Left renal cortex interstitium (tissue), 4 donors: ENCODE measurements around the gene GNL2. TPM values are rescaled to one million over a fixed set of nuclear protein-coding genes. Genes with fewer than 3 reads are reported as not detected.
"Not testable (repeated sequence)": the region's sequence is repeated elsewhere in the genome, so short reads cannot be mapped to it uniquely, and the experiment has no call there.

Experiments used
- DNase-seq, 4 donors: peaks; one replicate each; pipeline ENCODE4 v3.0.0-alpha.2; 2013; ENCODE audit warnings: low read depth in 4 of 4, low spot score in 2 of 4, missing footprints in 1 of 4
- polyA plus RNA-seq, 4 donors: library from polyadenylated mRNA; unstranded; fragments of 120-200 nt; gene quantifications; one replicate each; pipeline ENCODE4 v1.2.1, GENCODE V29; 2013; ENCODE audit not compliant: insufficient read length in 4 of 4

GNL2 gene
- polyA plus RNA-seq, 4 donors, result 62.7 to 84.1 (median 71.7) TPM

DNA sequence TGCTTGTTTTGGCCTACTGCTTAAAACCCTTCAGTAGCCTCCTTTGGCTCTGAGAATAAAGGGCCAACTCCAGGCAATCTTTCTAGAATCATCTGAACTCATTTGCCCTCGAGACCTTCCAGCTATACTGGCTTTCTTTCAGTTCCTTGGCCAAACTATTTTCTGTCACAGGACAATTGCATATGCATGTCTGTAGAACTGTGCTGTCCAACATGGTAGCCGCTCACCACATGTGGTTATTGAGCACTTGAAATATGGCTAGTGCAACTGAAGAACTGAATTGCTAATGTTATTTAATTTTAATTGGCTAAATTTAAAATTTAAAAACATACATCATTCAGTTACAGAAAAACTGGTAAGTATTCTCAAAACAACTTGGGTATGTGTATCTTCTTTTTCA, 14.3 kb upstream of the GNL2 start:
- no peak for DNase-seq

DNA sequence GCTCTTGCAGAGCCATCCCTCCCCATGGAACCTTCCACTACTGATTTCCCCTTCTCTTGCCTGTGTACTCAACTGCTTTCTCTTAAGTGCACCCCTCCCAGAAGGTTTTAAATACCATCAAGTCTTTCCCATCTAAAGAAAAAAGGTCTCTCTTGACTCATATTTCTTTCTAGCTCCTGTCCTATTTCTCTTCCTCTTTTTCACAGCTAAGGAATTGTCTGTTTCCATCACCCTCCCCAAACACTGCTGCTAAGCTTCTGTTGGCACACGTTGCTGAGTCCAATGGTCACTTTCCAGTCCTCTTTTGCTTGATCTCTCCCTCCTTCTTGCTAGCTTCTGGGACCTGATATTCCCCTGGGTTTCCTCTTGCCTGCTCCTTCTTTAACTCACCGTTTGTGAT, 13.3 kb upstream of the GNL2 start:
- no peak for DNase-seq

DNA sequence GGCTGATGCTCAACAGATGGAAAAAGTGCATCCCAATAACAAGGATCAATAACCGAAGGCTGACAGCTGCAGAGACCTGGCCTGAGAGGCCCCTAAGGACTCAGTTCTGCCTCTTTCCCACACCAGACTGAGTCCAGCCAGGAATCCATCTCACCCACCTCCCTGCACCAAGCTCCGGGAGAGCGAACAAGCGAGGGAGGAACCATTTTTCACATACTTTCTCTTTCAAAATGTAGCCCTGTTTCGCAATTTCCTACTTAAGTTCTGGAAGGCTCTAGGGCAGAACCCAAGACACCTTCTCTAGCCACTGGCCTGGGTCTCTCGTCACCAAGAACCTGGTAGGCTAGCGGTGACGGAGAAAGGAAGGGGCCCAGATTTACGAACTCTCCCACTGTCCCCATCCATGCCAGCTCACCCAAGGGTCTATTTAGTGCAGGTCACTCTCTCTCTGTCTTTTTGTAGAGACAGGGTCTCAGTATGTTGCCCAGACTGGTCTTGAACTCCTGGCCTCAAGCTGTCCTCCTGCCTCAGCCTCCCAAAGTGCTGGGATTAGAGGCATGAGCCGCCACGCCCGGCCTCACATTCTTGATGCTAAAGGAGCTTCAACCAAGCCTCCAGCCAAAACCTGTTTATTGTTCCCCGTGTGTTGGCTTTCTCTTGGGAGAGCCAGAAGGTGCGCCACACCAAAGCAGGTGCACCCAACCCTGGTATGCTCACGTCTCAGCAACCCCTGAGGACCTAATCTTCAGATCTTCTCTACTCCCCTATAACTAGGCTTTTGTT, 10.9 kb upstream of the GNL2 start:
- no peak for DNase-seq

DNA sequence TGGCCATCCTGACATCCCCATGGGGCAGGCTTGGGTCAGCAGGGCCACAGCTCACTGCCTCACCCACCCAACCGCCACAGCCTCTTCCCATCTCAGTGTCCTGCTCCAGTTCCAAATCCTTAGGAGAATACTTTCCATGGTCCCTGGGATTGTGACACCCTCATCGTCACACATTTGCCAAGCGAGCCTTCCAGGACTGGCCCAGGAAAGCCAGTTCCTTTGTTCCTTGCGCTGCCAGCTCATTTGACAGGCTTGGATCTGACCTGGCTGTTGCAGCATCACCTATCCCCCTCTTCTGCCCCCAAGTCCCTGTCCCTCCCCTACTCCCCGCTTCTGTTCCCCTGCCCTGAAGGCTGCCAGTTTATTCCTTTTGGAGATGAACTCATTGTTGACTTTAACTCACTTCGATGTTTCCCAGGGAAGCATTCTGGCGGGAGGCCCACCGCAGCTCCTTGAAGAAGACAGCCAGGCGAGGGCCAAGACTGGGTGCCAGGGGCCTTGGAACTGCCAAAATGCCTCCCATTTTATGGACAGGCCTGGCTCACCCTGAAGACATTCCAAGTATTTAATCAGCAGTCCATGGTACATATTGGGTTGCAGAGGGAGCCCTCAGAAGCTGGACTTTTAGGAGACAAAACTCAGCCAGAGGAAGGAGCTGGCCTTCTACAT, 10.2 kb upstream of the GNL2 start:
- no peak for DNase-seq

DNA sequence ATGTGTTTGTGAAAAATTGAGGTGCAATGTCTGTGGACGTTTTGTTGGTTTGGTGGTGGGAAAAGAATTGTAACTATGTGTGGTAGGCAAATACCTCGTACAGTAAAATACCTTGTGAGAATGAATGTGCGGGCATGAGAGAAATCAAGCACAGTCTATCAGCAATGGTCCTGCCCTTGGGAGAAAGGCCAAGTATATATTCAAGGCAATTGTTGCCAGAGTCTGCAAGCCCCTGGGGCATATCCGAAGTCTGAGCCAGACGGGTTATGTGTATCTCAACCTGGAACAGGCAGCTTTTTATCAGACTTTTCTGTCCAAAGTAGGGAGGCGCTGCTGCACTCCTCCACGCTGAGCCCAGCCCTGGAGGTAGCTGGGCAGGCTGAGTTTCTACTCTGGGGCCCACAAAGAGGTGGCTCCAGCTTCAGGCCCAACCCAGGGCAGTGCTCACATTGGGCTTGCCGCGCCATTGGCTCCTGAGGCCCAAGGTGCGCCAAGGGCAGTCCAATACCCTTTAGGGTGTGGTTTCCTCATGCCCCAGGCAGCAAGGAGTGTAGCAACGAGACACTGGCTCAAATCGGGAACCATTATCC, 9.4 kb upstream of the GNL2 start:
- no peak for DNase-seq

DNA sequence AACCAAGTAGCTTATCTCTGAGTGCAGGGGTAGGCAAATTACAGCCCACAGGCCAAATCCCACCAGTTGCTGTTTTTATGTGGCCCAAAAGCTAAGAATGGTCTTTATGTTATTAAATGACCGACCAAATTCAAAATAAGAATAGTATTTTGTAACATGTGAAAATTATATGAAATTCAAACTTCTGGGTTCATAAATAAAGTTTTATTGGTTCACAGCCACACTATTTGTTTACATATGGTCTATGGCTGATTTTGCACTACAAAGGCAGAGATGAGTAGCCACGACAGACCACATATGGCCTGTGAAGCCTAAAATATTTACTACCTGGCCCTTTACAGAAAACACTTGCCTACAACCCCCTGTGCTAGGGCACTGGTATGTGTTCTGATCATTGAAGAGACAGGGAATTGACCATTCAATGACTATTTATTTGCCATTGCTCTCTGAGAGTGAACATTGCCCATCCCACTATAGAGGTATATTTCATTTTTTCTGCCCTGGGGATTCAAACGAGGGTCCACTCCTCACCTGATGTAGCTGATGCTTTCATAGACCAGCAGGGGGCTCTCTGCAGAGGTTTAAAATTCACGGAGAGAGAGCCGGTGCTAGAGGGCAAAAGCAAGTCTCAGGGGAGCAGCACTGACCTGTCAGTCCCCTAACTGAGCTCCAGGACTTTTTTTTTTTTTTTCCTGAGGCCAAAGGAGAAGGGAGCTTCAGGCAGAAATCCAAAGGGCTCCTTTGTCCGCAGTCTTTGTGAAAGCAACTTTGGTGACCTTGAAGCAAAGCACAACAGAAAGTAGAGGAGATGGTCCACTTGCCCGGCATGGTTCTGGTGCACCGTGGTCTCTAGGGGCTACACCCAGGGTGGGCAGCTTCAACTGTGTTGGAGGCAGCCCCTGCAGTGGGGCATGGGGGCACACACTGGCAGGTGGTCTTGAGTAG, 7.3 kb upstream of the GNL2 start:
- DNase-seq, result no peak

DNA sequence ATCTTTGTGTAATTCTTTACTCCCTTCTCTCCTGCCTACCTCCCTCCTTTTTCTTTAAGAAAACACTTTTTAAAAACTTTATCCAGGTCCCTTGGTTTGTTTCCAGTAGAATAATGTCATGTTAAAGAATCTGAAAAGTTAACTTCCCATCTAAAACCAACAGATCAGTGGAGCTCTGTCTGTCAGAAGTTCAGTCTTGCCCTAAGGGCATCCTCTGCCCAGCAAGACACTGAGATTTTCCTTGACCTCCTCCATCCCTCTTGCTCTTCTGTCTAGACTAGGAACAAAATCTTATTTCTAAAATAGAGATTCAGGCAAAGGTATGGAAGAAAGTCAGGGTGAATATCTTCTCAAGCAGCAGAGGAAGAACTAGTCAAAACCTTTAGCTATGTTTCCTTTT, 5.7 kb upstream of the GNL2 start:
- no peak for DNase-seq

DNA sequence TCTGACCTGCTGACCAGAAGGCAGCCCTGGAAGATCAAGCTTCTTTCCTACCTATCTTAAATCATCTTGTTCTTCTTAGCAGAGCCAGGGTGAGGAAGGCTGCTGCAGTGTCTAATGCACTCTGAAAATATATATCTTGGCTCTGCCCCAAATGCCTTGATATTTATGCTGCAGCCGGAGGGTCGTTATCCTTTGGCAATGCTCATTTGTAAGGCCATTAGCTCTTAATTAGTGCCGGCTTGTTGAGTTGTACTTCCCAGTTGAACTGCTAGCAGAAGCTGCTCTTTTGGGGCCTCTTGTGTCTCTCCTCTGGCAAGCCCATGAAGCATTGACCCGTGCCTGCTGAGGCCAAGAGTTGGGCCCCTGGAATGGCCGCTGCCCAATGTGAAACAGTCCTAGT, 4.2 kb upstream of the GNL2 start:
- DNase-seq, result no peak

DNA sequence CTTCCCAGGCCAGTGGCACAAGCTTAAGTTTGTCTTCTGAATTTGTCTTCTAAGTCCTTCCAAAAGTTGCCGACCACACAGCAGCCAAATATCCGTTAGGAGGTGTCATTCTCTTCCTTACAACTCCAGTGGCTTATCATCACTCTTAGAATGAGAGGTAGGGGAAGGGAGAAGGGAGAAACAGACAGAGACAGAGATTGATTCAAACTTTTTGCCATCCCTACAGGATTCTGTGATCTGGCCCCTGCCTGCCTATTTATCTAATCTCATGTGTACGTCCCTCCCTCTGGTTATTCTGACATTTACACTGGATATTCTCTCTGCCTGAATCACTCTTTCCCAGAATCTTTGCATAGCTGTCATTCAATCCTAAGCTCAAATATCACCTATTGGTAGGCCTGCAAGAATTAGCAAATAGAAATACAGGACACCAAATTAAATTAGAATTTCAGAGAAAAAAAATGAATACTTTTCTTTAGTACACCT, 488 bp upstream of the GNL2 start:
- no peak for DNase-seq

DNA sequence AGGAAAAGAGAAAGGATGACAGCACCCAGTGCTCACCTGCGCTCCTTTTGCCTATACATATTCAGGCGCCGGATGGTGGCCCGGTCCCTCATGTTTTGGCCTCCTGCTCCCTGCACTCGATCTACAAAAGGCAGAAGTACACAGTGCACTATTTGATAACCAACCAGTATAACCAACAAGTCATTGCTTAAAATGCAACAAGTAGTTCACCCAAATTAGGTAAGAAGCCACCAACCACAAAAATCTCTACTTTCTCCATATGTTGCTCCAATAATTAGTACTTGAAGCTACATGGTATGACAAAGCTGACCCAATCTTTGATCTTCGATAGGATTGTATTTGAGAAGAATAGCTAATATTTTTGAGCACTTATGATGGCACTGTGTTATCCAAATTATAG, 2.0 kb downstream of the GNL2 start:
- DNase-seq, result no peak

DNA sequence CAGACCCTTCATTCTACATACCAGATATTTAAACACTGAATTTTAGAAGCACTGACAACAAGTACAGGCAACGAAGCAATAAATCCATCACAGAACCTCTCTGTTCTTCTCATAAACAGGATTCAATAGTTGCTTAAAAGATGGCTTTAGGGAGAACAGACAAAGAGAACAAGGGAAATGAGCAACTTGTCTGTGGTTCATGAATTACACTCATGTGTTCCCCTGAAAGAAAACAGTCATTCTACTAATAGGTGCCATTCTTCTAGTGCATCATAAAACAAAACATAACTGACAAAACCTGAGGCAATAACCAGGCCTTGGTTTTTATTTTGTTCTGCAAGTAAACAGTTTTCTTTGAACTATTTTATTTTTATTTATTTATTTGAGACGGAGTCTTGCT, 6.8 kb downstream of the GNL2 start:
- DNase-seq, result no peak

DNA sequence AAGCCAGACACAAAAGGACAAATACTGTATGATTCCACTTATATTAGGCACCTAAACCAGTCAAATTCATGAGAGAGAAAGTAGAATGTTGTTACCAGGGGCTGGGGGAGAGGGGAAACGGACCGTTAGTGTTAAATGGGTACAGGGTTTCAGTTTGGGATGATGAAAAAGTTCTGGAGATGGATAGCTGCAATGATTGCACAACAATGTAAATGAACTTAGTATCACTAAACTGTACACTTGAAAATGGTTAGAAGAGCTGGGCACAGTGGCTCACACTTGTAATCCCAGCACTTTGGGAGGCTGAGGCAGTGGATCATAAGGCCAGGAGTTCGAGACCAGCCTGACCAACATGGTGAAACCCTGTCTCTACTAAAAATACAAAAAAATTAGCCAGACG, 11.2 kb downstream of the GNL2 start:
- not testable (repeated sequence) for DNase-seq

DNA sequence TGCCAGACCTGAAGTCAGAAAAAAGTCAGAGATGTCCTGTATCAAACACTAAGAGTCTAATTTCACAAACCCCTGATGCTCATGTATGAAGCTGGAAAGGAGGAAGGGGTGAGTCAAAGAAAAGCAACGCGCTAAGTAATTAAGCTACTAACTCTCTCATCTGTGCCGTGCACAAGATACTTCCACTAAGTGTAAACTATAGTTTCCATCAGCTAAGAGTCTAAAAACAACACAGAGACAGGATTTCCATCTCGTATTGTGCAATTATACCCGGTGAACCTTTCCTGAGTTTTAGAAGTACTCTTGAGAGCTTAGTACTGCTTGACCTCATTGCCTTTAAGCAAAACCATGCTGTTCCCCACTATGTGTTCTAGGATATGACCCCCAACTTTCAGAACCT, 20.0 kb downstream of the GNL2 start:
- no peak for DNase-seq

DNA sequence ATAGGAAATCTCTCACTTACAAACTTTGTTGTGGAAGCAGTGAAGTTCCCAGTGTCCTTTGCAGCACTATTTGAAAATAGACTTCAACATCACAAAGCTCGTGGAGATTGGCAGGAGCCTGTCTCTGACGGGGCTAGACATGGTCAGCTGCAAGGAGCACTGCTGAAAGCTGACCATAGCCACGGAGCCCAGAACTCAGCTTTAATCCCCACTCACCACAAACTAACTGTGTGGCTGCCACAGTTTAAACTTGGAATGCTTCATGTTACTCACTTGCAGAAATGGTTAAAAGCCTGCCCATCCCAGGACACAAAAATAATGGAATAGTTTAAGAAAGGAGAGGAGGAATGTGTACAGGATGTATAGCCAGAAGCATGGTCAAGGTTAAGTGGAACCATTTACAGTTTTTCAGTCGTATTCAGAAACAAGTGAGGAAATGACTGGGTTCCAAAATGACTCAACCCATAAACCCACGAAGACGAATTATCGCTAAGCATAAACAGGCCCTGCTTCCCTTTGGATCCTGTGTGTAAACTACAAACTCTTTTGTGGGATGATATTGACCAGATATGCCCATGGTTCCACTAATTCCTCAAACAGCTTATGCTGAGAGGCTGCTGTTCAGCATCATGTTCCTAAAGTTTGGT, 20.8 kb downstream of the GNL2 start:
- no peak for DNase-seq

DNA sequence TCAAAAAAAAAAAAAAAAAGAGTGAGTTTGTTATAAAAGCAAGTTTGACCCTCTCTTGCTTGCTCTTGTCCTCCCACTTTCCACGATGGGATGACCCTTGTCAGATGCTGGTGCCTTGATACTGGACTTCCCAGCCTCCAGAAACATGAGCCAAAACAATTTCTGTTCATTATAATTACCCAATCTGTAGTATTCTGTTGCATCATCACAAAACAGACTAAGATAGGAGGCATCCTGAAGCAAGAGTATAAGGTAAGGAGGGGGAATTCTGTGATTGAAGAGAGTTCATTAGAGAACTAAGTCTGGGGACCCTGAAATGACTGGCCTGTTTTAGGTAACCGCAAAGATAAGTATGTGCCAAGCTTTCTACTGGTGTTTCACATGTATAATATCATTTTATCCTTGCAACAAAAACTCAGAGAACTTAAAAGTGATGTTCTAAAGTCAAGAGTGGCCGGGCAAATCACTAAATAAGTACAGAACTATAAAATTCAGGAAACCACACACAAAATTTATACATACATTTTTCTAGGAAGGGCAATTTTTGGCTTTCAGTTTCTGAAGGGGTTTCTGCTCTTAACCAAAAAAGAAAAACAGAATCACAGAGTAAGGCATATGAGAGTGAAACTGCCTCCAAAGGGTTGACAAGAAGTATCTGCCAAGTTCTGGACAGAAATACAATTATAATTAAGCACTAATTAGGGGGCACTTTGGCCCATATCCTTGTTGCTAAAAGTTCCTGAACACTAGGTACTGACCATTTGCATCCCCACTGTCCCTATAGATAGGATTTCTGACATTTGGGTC, 25.0 kb downstream of the GNL2 start:
- no peak for DNase-seq

DNA sequence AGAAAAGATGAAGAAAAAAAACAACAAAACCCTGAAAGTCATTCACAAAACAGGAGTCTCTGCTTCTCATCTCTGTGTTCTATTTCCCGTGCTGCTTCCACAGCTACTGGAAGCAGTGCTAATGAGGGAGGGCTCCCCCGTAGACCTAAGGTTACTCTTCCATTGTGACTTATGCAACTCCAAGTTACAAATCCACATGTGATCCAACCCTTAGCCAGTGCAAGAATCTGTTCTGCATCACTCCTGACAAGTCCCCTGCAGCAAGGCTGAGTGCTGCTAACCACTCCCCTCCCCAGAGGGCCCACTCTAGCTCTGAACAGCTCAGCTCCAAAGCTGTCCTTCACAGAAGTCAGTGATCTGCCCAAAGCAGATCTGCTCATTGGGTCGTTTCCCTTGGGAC, 28.7 kb downstream of the GNL2 start:
- no peak for DNase-seq

DNA sequence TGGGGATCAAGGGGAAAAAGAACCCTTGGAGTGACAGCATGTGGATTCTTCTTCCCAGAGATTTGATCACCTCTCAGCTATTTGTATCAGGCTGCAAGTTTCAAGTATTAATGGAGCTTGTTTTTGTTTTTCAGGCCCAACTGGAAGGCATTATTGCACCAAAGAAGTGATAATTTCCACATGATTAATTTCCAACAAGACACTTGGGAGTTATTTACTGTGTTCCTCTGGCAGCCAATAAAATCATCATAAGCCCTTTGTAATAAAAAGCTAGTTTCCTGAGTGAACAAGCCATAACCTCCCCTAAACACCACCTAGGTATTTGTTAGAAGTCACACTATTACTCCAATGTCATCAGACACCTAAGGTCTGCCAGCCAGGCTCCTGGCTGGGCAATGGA, 30.8 kb downstream of the GNL2 start:
- no peak for DNase-seq

DNA sequence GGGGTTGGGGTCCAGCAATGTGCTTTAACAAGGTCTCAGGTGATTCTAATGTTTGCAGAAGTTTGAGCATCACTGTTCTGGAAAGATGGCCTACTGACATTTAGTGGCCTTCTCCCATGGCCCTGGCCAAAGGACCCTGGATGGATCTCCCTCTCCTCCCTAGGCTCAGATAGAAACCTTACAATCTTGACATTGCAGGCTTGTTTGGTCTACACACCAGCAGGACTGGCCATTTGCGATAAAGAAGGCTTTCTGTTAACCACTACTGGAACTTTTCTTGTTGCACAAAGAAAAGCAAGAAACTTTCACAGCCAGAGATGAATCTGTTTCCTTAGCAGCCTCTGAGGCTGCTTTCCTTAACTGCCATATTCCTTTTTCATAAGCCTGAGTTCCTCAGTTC, 32.8 kb downstream of the GNL2 start:
- no peak for DNase-seq
